ENCODE results near the gene MAP4K2. TPM values are rescaled to one million over a fixed set of nuclear protein-coding genes. Genes with fewer than 3 reads are reported as not detected.

MAP4K2 gene
- total RNA-seq, 1 donor from 2014 or later = 9.8 TPM

DNA sequence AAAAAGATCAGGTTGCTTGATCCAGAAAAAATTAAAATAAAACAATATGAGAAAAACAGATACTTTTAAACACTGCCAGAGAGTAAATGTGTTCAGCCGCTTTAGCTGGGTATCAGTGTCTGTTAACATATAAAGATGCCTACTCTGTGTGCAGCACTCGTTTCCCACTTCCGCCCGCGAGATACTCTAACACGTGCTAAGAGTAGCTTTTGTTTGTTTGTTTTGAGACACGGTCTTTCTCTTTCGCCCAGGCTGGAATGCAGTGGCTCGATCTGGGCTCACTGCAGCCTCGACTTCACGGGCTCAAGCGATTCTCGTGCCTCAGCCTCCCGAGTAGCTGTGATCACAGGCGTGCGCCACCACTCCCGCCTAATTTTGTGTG, 7.9 kb upstream of the MAP4K2 start:
- DNase-seq = no peak

DNA sequence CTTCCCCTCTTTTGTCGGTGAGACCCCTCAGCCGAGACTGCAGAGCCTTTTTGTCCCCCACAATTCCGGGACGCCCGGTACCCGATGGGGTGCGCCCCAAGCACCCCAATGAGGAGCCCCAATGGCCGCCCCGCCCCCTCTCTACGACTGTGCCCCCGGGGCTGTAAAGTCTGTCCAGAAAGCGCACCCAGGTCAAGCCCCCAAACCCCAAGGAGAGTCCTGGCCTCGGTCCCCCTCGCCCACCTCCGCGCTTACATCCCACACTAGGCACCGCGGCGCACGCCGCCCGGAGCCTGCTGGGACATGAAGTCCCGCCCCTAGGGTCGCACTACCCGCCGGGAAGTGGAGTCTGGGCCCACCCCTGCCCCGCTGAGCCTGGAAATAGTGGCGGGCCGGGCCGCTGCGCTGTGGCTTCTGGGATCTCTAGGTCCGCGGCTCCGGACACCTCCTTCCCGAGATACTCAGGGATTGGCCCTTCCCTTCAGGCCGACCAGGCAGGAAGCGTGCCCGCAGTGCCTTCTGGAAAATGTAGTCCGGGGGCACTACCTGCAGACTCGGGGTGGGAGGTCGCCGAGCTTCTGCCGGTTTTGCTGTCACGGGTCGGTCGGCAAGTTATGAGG, 7.4 kb upstream of the MAP4K2 start, which contains the start of gene MEN1:
TSS of gene MEN1 (minus strand) at position 281 of the 620 bp plus-strand sequence. CDS start 442 bp downstream, outside the sequence.
- DNase-seq = peak; percentile 98

GRCh38 chr11:64809781-64810241, 6.8 kb upstream of the MAP4K2 start:
- DNase-seq = no peak

- DNase-seq = no peak
Measured at GRCh38 chr11:64805481-64805880, 2.5 kb upstream of the MAP4K2 start.

GRCh38 chr11:64804346-64805210, 1.6 kb upstream of the MAP4K2 start:
- DNase-seq = no peak

DNA sequence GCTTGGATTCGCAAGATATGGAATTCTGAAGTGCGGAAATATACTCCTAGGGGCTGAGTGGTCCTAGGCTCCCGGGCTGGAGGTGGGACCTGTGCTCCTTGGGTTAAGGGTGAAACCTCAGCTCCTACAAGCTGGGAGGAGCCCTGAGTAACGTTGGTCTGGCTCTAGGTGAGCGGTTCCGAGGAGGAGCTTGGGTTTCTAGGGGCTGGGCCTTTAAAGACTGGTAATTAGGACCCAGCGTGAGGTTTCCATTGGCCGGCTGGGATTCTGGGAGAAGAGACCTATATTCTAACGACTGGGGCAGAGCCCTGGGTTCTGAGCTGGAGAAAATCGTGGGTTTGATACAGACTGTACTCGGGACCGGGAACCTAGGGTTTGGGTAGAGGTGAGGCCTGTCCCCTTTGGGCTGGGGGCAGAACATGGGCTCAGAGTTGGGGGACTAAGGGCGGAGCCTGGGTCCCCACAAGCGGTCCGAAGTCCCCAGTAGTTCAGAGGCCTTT, 882 bp upstream of the MAP4K2 start:
- DNase-seq = no peak

DNA sequence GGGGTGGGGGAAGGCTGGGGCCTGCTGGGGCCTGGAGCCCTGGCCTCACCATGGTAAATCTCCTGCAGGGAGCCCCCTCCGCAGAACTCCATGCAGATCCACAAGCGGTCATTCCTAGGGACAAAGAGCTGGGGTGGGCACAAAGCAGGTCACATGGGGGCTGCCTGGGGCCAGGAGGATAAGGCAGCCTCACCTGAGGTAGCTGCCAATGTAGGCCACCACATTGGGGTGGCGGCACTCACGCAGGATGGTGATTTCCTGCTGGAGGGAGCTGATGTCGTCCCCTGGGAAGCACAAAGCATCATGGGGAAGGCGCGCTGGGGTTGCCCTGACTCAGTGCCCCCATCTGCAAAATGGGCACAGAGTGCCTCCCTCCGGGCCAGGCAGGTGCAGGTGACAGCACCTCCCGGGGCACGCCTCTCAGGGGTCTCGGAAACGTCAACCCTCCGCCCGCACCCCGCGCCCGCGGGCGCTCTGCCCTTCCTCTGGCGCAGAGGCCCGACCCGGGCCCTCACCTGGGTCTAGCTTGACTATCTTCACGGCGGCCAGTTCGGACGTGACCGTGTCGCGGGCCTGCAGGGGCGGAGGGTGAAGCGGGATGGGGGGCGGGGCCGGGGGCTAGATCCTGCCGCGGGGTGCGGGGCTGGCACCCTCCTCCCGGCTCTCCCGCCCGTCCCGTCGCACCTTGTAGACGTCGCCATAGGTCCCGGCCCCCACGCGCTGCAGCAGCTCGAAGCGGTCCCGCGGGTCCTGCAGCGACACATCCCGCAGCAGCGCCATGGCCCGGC, 450 bp downstream of the MAP4K2 start:
- DNase-seq = no peak

GRCh38 chr11:64801561-64802369, 1.2 kb downstream of the MAP4K2 start:
- no peak for DNase-seq

DNA sequence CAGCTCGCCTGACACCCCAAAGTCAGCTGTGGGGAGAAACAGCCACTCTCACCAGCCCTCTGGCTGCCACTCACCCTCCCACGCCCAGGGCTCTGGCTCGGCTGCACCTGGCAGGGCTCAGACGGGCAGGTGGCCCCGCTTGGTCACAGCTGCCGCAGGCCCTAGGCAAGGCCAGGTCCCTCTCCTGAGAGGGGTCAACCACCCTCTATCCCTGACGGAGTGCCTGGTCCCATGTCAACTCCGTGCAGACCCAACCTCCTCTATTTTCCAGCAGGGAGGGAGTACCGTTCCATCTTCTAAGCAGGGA, 1.9 kb downstream of the MAP4K2 start:
- no peak for DNase-seq

GRCh38 chr11:64800303-64801157, 2.5 kb downstream of the MAP4K2 start:
- no peak for DNase-seq

DNA sequence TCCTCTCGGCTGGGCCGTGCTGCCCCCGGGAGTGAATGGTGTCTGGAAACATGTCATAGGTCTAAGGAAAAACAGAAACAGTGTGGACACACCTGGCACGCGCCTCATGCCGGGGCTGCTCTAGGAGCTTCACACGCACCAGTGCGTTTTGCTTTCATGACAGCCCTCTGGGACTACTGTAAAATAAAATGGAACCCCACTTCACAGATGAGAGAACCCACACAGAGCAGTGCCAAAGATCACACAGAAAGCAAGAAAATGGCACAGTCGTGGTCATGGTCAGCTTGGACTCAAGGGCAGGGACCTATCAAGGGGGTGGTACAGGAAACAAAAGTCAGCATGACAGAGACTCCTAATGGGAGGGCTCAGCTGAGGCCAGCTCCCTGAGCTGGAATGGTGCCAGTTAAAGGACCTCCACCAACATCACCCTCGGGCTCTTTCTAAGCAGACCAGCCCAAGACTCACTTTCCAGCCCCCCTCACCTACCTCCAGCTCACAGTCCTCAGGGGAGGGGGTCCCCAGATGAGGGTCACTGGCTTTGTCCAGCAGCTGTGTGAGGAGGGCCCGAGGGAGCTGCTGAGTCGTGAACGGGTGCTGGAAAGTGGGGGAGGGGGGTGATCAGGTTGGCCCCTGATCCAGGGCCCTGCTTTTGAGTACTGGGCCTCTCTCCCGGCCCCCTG, 3.3 kb downstream of the MAP4K2 start:
- DNase-seq = no peak

- DNase-seq = no peak
Measured at GRCh38 chr11:64799256-64799622, 3.8 kb downstream of the MAP4K2 start.

- DNase-seq = no peak
Measured at GRCh38 chr11:64796757-64797541, 6.1 kb downstream of the MAP4K2 start.

- DNase-seq = no peak
Measured at GRCh38 chr11:64796047-64796756, 6.8 kb downstream of the MAP4K2 start.

- DNase-seq = no peak
Measured at GRCh38 chr11:64794526-64794925, 8.5 kb downstream of the MAP4K2 start.

DNA sequence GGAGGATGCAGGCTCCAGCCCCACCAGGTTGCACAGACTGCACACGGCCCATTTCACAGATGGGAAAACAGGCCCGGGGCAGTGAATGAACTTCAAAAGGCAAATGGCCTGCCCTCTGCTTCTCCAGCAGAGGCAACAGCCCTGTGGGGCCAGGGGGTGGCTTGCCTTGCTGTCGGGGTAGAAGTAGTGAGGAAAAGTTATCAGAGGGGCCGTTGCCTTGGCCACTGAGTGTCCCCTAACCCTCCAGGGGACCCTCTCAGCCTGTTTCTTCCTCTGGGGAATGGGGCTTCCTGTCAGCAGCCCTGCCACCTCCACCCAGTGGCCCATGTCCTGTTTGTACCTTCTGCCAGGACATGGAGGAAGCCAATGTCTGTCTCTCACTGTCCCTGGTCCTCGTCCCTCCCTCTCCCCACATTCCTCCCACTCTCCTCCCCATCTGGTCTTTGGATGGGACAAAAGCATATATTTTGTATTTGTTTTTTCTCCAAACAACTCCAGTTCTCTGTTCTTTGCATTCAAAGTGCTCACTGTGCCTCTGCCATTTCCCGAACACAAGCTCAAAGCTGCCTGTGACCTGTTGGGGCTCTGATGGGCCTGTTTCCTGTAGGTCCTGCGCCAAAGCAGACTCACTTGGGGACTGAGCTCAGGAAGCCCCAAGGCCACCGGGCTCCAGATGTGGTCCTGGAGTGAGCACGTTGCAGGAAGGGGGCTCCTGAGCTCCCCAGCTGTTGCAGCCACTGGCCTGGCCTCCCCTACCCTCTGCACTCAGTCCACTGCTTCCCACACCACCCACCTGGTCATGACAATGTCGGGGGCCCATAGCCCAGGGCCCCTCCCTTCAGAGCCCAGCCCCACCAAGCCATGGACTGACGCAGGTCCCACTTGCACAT, 9.5 kb downstream of the MAP4K2 start:
- no peak for DNase-seq

GRCh38 chr11:64792482-64792881, 10.5 kb downstream of the MAP4K2 start:
- DNase-seq = no peak

- DNase-seq = no peak
Measured at GRCh38 chr11:64791781-64792291, 11.2 kb downstream of the MAP4K2 start.

Measured in occipital lobe (tissue), 2 donors.